Stimulated activated CD4-positive, alpha-beta T cell treated with anti-CD3 and anti-CD28 coated beads, Interleukin-15, amount 100 ng/mL, for 24 hours (primary cell): ENCODE data around the gene EEF2K.
A peak's percentile ranks its signal among the peaks of the same experiment; 100 is the strongest.
"Not testable (repeated sequence)": the region's sequence is repeated elsewhere in the genome, so short reads cannot be mapped to it uniquely, and the experiment has no call there.

Source experiments
- DNase-seq: peaks from one replicate; pipeline ENCODE4 v3.0.0-alpha.2; 2020

EEF2K gene

DNA sequence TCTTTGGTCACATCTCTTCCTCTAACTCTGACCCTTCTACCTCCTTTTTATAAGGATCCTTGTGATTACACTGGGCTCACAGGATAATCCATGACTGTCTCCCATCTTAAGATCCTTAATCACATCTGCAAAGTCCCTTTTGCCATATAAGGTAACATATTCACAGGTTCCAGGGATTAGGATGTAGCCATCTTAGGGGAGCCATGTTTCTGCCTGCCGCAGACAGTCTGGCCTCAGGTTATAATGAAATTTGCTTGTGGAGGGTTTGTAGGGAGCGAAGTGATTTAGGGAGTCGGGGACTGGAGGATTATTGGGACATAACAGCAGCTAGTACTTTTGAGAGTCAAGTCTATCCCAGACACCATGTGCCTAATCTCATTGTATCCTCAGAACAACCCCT lies 7.7 kb downstream of the EEF2K start:
- DNase-seq = no peak

DNA sequence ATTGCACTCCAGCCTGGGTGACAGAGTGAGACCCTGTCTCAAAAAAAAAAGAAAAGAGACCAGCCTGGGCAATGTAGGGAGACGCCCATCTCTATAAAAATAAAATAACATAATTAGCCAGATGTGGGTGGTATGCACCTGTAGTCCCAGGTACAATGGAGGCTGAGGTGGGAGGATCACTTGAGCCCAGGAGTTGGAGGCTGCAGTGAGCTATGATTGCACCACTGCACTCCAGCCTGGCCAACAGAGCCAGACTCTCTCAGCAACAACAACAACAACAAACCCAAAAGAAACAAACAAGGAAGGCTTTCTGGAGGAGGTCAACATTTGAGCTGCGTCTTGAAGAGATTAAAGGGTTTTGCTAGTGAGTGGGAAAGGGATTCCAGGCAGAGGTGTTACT lies 8.3 kb downstream of the EEF2K start:
- DNase-seq = no peak

DNA sequence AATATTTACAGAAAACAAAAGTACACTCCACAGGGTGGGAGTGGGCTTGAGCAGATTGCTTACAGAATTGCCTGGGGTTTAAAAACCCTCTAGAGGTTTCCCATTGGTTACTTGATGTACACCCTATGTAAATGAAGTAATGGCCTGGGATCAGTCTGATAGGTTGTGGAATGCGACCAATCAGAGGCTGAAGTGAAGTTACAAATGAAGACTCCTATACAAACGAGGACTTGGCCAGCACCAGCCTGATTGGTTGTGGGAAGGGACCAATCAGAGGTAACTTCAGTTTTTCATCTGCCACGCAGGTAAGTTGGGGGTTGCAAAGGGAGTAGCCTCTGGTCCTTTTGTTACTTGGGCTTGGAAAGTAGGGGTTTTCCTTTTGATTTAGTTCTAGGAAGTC lies 8.8 kb downstream of the EEF2K start:
- DNase-seq = no peak

DNA sequence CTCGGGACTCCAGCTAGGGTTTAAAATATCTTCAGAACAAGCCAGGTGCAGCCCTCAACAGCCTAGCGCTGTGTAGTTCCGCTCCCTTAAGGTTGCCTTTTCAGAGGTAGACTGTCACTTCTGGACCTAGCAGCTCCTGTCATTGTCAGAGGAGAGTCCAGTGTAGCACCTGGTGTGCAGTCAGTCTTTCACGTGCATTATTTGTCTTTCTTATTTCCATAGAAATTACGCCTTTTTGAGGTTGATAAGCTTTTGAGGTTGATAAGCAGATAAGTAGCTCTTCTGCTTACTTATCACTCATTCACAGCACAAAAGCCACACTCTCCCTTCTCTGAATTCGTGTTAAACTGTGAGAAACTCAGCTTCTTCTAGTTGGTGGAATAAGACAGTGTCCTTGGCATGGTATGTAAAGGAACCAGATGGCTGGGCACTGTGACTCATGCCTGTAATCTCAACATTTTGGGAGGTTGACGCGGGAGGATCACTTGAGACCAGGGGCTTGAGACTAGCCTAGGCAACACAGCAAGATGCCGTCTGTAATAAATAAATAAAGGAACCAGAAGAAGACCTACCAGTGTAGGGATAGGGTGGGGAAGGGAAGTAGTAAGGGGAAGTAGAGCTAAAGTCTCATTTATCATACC lies 10.2 kb downstream of the EEF2K start:
- no peak for DNase-seq

DNA sequence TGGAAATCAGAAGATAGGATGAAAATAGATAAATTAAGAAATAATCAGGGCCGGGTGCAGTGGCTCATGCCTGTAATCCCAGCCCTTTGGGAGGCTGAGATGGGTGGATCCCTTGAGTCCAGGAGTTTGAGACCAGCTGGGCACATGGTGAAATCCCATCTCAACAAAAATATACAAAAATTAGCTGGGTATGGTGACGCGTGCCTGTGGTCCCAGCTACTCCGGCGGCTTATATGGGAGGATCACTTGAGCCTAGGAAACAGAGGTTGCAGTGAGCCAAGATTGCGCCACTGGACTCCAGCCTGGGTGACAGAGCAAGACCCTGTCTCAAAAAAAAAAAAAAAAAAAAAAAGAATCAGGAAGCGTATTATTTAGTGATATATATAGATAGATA lies 10.8 kb downstream of the EEF2K start:
- DNase-seq = not testable (repeated sequence)

DNA sequence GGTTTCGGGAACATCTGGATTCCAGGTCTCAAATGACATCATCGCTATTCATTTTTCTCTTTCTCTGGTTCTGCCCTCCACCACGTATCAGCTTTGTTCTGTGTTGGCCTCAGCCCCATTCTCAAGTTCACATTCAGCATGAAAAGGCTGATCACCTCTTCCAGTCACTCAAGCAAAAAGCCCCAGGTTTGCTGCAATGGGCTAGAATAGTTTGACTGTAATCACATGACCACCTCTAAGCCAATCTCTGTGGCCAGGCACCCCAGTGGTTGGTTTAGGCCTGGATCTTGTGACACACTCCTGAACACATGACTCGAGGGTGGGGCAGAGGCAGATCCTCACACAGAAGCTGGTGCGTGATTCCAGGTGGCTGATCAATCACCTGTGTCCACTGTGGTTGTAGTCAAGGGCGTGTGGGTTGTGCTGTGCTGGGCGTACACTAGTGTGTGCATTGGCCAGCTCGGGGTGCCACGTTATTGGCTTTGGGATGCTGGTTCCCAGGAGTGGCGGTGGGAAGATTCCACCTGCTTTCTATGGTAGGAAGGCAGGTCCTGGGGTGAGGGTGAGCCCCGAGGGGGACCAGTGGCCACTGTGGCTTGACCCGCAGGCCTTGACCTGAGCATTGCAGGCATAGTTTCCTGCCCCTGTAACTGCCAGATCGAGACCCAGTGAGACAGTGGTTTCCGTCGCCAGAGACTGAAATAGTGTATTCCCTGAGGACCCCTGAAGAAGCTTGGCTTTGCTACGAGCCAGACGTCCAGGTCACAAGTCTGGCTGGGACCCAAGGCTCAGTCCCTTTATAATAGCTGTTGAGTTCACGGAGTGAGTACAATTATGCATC lies 12.0 kb downstream of the EEF2K start:
- peak; percentile 13 for DNase-seq

DNA sequence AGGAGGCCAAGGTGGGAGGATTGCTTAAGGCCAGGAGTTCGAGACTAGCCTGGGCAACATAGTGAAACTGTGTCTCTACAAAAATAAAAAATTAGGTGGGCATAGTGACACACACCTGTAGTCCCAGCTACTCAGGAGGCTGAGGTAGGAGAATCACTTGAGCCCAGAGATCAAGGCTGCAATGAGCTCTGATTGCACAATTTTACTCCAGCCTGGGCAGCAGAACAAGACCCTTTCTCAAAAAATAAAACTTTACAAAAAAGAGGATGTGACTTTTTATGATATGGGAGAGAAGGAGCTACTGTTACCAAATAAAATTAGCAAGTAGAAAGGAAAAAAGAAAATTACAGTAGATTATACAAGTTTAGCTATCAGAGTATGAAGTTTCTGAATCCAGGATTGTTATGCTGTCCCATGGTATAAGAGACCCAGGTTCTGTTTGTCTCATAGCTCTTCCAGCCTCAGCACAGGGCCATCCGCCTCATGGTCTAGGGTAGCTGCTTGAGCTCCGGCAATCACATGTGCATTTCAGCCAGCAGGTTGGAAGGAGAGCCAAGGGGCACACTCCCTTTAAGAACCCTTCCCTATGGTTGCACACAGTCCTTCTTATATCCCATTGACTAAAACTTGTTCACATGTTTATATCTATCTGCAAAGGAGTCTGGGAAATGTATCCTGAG lies 13.5 kb downstream of the EEF2K start:
- no peak for DNase-seq

DNA sequence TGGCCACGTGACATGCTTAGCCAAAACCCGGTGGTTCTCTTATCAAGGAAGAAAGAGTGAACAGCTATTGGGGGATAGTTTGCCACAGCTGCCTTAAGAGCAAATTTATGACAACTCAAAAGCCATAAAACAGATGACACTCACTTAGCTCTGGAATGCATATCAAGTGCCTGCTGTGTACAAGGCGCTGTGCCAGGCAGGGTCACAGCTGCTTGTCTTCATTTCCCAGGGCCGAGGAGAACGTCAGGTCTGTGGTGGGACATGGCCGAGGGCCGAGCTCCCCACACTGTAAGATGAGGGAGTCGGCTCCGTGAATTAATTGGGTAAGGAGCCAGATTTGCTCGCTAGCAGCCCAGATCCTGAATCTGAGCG lies 14.0 kb downstream of the EEF2K start:
- no peak for DNase-seq

DNA sequence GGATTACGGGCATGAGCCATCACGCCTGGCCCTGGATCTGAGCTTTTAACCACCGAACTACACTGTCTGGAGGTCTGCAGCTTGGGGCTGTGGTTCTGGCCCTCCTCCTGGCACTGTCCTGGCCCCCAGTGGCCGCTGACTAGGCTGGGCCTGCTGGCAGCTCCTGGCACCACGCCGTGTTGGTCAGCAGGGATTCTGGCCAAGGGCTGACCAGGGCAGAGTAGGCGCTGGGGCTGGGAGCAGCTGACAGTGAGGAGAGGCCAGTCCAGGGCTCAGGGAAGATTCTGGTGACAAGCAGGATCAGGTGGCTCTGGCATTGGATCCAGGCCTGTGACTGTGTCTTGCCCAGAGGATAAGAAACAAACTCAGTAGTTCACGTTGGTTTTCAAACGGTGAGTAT lies 14.6 kb downstream of the EEF2K start:
- no peak for DNase-seq

DNA sequence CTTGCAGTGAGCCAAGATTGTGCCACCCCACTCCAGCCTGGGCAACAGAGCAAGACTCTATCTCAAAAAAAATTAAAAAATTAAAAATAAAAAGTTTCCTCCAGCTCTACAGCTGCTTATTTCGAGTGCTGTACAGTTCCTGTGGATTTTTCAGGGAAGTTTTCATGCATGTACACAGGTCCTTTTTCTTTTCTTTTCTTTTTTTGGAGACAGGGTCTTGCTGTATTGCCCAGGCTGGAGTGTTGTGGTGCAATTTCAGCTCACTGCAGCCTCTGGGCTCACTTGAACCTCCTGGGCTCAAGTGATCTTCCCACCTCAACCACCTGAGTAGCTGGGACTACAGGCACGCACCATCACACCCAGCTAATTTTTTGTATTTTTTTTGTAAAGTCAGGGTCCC lies 15.9 kb downstream of the EEF2K start:
- DNase-seq = no peak

DNA sequence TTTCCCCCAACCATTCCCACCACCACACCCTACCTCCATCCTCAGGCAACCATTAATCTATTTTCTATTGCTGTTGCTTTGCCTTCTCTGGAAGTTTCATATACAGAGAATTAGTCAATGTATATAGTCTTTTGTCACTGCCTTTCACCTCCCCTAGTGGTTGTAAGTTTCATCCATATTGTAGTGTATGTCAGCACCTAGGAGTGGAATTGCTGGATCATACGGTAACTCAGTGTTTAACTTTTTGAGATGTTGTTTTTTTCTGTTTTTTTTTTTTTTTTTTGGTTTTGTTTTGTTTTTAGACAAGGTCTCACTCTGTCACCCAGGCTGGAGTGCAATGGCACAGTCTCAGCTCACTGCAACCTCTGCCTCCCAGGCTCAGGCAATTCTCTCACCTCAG lies 16.9 kb downstream of the EEF2K start:
- no peak for DNase-seq

DNA sequence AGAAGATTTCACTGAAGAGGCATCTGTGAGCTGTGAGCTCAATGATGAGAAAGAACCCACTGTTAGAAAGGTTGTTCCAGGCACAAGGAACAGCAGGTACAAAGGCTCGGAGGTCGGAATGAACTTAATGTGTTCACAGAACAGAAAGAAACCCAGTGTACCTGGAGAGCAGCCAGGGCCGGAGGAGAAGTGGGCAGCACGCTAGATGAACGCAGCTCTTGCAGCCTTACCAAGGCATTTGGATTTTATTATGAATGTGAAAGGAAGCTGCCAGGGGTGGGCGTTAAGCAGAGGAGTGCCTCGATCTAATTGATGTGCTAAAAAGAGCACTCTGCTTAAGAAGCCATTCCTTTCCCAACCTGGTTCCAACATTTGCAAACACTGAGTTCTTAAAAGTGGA lies 19.0 kb downstream of the EEF2K start:
- no peak for DNase-seq

DNA sequence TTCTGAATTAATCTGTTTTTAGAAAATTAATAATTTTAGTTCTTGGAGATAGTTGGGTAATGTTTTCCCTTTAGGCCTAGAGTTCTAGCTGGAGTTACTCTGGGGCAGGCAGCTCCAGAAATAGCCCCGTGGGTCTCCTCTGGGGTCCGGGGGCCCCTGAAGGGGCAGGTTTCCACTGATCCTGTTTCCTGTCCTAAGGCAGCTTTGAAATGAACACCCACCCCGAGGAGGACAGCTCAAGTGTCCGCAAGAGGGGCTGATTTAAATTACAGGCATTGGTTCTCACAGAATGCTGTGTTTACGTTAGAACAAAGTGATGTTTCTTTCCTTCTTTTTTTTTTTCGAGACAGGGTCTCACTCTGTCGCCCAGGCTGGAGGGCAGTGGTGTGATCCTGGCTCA lies 23.8 kb downstream of the EEF2K start:
- DNase-seq = no peak

DNA sequence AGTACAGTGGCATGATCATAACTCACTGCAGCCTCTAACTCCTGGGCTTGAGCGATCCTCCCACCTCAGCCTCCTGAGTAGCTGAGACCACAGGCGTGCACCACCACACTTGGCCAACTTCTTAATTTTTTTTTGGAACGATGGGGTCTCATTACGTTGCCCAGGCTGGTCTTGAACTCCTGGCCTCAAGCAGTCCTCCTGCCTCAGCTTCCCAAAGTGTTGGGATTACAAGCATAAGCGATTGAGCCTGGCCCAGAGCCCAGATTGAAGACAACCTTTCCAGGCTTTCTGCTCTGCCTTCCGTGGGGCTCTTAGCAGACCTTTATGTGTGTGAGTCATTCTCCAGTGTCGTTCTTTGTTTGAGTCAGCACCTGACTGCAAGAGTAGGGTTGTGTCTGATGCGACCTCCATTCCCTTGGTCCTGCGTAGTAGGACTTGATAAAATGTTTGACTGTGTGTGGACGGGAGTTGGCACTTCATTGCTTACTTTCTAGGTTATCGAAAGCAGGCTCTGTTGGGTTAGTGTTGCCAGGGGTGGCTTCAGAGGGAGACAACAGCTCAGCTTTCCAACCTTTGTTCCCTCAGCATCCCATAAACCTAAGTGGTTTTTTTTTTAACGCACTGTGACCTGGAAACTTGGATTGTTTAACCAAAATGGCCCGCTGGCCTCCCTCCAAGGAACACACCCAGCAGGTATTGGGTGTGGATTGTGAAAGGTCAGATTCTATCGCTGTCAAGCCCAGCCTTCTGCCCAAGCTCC lies 26.4 kb downstream of the EEF2K start:
- DNase-seq = peak; percentile 60

DNA sequence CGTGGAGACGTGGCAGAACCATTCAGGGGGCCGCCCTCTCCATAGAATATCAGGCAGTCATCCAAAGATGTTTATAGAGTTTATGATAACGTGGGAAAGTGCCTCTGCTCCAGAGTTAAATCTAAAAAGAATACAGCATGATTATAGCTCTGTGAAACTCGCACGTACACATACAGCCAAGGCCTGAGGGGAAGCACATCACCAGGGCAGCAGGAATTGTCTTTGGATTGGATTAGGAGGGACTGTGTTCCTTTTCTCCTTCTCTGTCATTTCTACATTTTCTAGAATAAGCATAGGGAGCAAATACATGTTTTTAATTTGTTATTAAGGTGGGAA lies 26.9 kb downstream of the EEF2K start:
- no peak for DNase-seq

DNA sequence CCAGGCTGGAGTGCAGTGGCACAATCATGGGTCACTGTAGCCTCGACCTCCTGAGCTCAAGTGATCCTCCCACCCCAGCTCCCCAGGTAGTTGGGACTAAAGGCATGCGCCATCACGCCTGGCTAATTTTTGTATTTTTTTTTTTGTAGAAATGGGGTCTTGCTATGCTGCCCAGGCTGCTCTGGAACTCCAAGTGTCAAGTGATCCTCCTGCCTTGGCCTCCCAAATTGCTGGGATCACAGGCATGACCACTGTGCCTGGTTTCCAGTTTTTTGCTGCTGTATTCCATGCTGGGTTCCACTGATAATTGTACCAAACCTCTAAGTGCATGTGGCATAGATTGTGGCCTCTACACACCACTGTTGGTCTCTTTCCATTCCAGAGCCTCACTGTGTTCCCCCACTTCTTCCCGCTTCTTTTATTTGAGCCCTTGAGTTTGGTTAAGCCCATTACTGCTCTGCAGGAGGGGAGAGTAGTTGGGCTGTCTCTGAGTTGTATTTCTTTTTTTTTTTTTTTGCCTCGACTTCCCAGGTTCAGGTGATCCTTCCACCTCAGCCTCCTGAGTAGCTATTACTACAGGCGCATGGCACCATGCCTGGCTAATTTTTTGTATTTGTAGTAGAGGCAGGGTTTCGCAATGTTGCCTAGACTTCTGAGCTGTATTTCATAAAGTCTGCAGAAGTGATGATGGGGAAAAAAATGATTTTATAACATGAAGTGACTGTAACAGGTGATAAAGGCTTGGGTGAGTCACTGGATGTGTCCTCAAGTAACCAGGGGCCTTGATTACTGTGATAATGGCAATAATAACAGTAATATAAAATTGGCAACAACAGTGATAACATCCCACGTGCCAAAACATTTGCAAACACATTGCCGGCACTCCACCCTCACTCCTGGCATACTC lies 30.0 kb downstream of the EEF2K start:
- no peak for DNase-seq

DNA sequence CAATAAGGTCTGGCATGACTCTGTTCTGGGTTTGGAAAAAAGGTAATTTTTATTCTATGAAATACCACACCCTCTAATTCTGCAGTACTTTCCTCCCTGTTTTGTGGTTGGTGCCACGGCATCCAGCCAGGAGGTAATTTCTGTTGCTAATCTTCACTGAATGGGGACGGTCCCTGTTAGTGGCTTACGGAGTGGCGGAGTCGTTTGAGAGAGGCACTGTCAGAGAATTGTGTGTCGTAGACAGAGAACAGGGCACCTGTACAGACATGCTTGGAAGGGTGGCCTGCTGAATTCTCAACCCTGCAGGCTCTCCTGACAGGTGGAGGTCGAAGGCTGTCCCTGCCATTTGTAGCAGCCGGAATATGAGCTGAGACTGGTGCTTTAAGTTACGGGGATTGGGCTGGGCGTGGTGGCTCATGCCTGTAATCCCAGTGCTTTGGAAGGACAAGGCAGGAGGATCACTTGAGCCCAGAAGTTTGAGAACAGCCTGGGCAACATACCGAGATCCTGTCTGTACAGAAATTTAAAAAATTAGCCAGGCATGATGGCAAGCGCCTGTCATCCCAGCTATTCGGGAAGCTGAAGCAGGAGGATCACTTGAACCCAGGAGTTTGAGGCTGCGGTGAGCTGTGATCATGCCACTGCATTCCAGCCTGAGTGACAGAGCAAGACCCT lies 33.2 kb downstream of the EEF2K start:
- DNase-seq = no peak

DNA sequence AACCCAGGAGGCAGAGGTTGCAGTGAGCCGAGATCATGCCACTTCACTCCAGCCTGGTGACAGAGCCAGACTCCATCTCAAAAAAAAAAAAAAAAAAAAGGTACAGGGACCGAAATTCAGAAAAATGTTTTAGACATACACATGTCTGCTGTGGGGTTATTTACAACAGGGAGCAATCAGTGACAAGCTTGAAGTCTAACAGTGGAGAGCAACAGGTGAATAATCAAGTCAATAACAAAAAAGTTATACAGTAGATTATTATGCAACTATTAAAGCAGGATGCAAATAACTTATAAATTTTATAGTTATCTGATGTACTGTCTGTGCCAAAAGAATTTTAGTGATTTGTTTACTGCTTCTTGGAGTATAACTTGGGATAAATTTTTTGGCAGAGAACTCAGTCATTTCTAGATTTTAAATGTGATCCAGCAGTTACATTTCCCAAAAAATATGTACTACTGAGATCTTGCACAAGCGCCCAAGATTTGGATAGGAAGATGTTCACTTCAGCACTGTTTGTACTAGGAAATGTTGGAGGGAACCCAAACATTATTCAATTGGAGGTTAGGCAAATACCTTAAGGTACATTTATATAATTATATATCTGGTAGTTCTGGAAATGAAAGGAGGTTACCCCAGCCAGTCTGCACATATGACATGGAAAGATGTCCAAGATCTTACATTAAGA lies 34.1 kb downstream of the EEF2K start:
- DNase-seq = no peak

DNA sequence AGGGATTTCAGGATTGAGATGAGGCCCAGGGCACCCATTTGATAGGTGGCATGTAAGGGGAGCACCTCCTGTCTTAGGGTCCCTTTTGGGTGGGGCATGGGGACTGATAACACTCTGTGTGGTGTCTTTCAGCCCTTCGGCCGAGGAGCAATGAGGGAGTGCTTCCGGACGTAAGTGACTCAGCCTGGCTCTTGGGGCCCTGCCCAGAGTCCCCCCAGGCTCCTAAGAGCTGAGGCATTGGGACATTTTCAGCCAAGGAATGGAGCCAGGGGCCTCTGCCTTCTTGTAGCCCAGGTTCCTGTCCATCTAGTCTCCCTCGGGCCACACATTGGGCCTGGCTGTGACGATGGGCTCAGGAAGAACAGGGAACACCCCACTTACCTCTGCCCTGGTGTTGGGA lies 44.4 kb downstream of the EEF2K start:
- no peak for DNase-seq

DNA sequence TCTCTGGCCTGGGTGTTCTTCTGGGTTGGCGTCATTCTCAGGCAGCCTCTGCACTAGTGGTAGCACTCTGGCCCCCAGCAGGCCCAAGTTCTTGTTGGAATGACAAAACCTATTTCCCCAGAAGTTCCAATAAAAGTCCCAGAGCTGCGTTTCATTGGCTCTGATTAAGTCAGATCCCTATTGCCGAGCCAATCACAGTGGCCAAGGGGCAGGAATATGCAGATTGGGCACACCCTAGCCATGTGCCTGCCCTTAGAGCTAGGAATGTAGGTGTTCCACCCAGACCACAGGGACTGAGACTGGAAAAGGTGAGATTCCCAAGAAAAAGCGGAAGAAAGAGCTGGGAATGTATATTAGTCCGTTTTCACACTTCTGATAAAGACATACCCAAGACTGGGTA lies 46.2 kb downstream of the EEF2K start:
- no peak for DNase-seq

DNA sequence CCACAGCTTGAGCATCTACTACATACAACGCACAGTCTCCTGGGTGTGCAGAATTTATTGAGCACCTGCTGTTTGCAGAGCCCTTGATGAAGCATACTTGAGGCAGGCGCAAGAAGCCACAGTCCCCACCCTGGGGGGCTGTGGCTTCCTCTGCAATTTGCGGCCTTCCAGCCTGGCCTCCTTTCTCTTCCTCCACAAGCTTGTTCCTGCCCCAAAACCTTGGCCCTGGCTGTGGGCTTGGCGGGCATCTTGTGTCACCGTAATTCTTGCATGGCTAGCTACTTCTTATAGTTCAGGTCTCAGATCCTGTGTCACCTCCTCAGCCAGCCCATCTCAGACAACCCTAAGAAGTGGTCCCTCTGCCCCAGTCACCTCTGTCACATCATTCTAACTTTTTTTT lies 47.2 kb downstream of the EEF2K start:
- DNase-seq = no peak
